ENCODE data around the gene FBXO9.
"Not testable (repeated sequence)": the region's sequence is repeated elsewhere in the genome, so short reads cannot be mapped to it uniquely, and the experiment has no call there.

The FBXO9 gene

GRCh38 chr6:53059648-53060589 lies 5.3 kb upstream of the FBXO9 start:
- ChIA-PET POLR2A (no interaction called here), CTCF (no interaction called here)
- H3K4me3 ChIP-seq (ENCODE audit: low read depth, low read length): peak overlapping the region; percentile 81
- no peak for DNase-seq (ENCODE audit: low read depth, low spot score)
- no peak for TF ChIP-seq CTCF (IDR thresholded peaks at IDR 0.05; ENCODE audit: insufficient read depth, low read length, missing control alignments)

DNA sequence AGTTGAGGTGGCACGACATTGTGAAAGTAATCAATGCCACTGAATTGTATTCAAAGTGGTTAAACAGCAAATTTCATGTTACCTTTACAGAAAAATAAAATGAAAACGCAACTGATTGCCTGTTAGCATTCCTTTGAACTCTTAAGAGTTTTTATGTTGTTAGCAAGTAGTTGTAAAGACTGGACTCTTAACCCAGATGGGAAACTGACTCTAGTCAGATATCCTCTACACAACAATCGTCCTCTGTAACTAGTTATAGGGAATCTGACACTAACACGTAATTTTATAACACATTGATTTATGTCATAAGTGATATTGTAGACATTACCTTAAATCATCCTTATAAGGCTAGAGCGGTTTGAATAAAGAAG lies 3.0 kb upstream of the FBXO9 start:
- ChIA-PET CTCF (interaction anchor here (1.4 kb wide), 1 partner anchor 94 kb away, joined by 3 read pairs; no protein-coding TSS in a partner anchor), POLR2A (no interaction called here)
- no peak for DNase-seq (ENCODE audit: low read depth, low spot score)
- no peak for TF ChIP-seq CTCF (IDR thresholded peaks at IDR 0.05; ENCODE audit: insufficient read depth, low read length, missing control alignments)
- H3K4me3 ChIP-seq (ENCODE audit: low read depth, low read length): peak overlapping the region; percentile 81

- CTCF ChIA-PET: interaction anchor here (1.3 kb wide), 1 partner anchor 340 kb away, joined by 7 read pairs; no protein-coding TSS in a partner anchor
- not testable (repeated sequence) for DNase-seq (ENCODE audit: low read depth, low spot score); H3K4me3 ChIP-seq (ENCODE audit: low read depth, low read length)
- POLR2A ChIA-PET: interaction anchor here (1.5 kb wide), 1 partner anchor 69 kb away, joined by 6 read pairs; the partner anchor contains the start of gene GSTA4
These were observed 949 bp upstream of the FBXO9 start for GRCh38 chr6:53064255-53064654.

DNA sequence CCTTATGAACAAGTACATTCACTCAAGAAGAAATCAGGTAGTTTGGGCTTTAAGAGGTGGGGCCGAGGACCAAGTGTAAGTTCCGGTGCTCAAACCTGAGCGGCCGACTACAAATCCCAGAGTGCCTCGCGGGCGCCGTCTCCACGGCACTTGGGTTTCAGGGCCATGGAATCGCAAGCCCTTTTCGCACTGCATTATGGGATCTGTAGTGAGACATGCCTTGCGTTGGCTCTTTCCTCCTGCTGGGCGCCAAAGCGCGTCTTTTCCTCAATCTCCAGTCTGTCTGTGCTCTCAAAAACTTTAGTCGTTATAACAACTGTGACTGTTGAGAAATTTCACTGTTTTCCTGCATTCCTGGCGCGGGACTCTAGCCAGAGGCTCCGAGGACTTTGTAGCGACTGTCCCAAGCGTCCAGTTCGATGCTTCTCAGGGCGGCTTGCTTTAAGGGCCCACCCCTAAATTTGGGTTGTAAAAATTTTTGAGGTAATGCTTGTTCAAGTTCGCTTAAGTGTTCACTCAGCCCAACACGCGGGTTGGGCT lies 408 bp upstream of the FBXO9 start:
- POLR2A ChIA-PET: interaction anchor here (1.2 to 1.5 kb wide), 2 partner anchors 21 to 69 kb away, joined by 4 read pairs; partner anchors contain the start of gene GSTA4
- DNase-seq (ENCODE audit: low read depth, low spot score): peak; percentile 82
- CTCF ChIA-PET: interaction anchor here (1.1 to 4.8 kb wide), 3 partner anchors 69 to 395 kb away, joined by 3 to 60 read pairs (median 5); partner anchors contain the start of gene GSTA4
- H3K4me3 ChIP-seq (ENCODE audit: low read depth, low read length): peak overlapping the region; percentile 83
- TF ChIP-seq CTCF (IDR thresholded peaks at IDR 0.05; ENCODE audit: insufficient read depth, low read length, missing control alignments): no peak

DNA sequence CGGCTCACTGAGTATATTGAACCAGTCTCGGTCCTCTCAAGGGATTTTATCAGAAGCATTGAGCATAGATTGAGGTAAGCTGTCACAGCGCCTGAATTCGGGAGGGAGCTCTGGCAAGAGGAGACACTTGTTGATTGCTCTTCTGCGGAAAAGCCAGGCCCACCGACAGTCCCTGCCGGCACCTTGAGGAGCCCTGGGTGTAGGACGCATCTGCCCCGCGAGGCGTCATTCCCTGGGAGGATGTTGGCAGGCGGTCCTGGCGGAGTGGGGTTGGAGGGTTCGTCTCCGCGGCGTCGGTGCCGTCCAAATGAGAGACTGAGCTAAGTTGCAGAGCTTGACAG lies 843 bp downstream of the FBXO9 start:
- ChIA-PET CTCF (interaction anchor here (0.8 to 4.8 kb wide), 10 partner anchors 9 to 416 kb away, joined by 3 to 60 read pairs (median 3); partner anchors contain the start of gene GSTA4), POLR2A (interaction anchor here (1.2 to 1.5 kb wide), 2 partner anchors 22 to 71 kb away, joined by 4 read pairs; partner anchors contain the start of gene GSTA4)
- no peak for TF ChIP-seq CTCF (IDR thresholded peaks at IDR 0.05; ENCODE audit: insufficient read depth, low read length, missing control alignments)
- no peak for DNase-seq (ENCODE audit: low read depth, low spot score)
- H3K4me3 ChIP-seq (ENCODE audit: low read depth, low read length): peak overlapping the region; percentile 83

DNA sequence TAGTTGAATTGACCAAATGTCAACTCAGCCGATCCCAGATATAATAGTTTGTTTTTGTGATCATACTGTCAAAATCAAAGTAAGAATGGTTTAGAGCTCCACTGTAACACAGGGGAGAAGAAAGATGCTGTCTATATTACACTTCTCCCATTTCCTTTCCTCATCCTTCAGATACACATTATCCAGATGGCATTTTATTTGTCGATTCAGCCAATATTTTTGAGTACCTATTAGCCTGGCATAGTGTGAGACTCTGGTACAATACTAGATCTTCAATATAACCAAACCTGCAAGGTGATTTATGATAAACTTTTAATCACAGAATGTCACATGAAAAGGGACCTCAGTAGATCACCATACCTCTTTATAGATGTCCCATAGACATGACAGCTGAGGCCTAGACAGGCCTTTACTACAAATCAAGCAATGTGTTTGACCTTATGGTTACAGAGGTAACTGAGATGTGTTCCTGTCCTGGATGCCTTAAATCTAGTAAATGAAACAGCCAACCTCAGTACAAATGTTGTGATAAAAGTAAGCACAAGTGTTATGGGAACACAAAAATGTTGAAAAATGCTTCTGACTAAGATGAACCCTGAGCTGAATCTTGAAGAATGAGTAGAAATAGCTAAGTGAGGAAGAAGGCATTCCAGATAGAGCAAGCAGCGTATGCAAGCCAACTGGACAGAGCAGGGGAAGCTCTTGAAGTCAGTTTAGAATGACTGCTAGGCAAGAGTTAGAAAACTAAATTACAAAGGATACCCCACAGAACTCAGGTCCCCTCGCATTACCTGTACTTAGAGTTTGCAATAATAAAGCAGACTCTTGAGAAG lies 1.9 kb downstream of the FBXO9 start:
- POLR2A ChIA-PET: interaction anchor here (0.7 kb wide), 1 partner anchor 25 kb away, joined by 4 read pairs; no protein-coding TSS in a partner anchor
- H3K4me3 ChIP-seq (ENCODE audit: low read depth, low read length): peak overlapping the region; percentile 83
- DNase-seq (ENCODE audit: low read depth, low spot score): no peak
- CTCF ChIA-PET: interaction anchor here (0.9 to 4.8 kb wide), 9 partner anchors 8 to 660 kb away, joined by 3 to 60 read pairs (median 4); partner anchors contain the start of gene GSTA4
- TF ChIP-seq CTCF (IDR thresholded peaks at IDR 0.05; ENCODE audit: insufficient read depth, low read length, missing control alignments): no peak
